Daoy (cell line): ENCODE results near the gene TOE1. TPM values are rescaled to one million over a fixed set of nuclear protein-coding genes. Genes with fewer than 3 reads are reported as not detected.
"Not testable (repeated sequence)": the region's sequence is repeated elsewhere in the genome, so short reads cannot be mapped to it uniquely, and the experiment has no call there.

Experiments
- DNase-seq: peaks from one replicate; pipeline ENCODE4 v3.0.0-alpha.2; 2015; ENCODE audit warnings: low read depth
- total RNA-seq: library from RNA; depleted of rRNA; stranded (reverse); fragments of >200 nt; shearing (Covaris generic); gene quantifications from 2 replicates; pipeline ENCODE4 v1.2.3, GENCODE V29; 2014

The TOE1 gene
- total RNA-seq, 1 experiment from 2014 or later = 42.1 TPM

DNA sequence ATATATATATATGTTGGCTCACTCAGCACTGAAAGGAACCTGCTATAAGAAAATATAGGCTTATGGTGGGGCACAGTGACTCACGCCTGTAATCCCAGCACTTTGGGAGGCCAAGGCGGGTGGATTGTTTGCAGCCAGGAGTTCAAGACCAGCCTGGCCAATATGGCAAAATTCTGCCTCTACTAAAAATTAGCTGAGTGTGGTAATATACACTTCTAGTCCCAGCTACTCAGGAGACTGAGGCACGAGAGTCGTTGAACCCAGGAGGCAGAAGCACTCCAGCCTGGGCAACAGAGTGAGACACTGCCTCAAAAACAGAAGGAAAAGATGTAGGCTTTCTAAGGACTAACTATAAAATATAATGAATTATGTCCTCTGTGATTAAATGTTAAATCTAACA is 14.9 kb downstream of the TOE1 start:
- no peak for DNase-seq

DNA sequence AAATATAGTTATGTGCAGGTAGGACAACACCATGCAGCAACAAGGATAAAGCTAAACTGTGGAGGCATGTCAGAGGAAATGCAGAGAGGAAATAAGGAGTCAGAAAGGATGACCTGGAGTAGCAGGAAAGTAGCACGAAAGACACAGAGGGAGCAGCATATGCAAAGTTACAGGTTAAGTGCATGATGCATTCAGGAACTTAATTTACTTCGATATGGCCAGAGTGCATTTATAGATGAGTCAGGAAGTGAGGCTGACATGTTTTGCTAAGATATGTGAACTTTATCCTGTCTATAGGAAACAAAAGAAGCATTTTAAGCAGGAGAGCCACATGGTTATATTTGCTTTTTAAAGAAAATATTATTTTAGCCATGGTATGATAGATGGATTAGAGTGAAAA is 15.7 kb downstream of the TOE1 start:
- DNase-seq = no peak

DNA sequence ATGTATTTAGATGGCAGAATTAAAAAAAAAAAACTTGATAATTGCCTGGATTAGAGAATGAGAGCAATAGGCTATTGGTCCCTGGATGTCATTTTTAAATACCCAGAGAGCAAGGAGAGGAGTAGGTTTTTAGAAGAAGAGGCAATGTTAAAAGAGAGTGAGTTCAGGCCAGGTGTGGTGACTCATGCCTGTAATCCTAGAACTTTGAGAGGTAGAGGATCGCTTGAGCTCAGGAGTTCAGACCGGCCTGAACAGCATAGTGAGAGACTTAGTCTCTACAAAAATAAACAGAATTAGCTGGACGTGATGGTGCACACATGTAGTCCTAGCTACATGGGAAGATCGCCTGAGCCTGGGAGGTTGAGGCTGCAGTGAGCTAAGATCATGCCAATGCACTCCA is 16.2 kb downstream of the TOE1 start:
- DNase-seq = peak; percentile 24

DNA sequence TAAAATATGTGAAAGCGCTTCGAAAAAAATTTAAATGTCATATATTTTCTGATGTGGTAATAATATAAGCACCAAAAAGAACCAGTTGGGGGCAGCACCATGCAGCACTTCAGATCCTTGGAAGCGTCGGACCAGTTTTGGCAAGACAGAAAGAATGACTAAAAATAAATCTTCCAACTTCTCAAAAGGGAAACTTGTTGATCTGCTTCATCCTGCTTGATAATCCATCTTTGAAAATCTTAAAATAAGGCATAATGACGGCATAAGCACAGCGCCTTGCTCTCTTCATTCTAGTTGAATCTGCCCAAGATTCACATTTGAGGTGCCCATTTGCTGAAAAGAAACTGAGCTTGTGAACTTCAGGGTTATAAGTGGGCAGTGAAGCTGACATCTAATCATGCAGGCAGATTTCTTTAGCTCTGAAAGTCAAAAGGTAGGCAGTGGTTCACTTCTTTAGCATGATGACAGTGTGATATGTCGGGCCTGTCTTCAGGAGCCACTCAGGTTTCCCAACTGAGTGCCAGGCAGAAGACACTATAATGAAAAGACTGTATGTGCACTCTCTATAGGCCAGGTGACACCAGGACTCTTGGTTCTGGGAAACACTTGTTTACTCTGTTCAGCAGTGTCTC is 20.0 kb downstream of the TOE1 start:
- DNase-seq = peak; percentile 60

DNA sequence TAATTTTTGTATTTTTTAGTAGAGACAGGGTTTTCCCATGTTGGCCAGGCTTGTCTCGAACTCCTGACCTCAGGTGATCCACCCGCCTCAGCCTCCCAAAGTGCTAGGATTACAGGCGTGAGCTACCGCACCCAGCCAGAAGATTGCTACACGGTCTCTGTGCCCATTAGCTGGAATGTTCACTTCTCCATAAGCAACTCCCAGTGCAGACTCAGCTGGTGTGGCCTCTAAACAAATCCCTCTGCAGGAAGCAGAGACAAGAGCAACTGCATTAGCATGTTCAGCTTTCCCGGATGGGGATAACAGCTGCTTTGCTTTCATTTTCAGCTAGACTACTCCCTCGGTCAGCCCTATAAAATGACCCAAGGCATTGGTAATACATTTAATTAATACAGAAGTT is 21.0 kb downstream of the TOE1 start:
- peak; percentile 54 for DNase-seq

DNA sequence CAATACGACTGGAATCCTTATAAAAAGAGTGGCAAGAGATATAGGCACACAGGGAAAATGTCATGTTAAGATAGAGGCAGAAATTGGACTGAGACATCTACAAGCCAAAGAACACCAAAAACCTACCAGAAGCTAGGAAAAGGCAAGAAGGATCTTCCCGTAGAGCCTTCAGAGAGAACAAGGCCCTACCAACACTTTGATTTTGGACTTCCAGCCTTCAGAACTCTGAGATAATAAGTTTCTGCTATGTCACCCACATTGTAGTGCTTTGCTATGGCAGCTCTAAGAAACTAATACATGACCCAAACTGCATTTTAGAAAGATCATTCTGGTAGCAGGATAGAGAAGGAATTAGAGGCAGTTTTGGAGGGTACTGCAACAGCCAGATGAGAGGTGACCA is 24.3 kb downstream of the TOE1 start:
- DNase-seq = no peak

DNA sequence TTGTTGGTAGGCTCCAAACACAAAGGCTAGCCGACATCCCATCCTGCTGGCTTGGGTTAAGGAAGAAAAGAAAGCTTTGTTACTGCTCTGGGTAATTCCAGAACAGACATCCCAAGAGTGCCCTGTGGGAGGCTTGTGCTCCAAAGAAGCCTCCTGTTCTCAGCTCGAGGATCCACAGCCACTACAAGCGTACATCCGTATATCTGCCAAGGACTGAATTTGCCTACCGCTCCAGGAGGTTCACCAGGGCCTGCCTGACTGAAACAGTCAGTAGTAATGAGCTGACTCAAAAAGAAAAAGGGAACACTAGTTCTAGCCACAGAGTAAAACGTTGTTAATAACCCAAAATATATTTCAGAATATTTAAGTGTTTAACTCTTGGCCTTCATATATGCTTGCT is 25.1 kb downstream of the TOE1 start:
- no peak for DNase-seq

DNA sequence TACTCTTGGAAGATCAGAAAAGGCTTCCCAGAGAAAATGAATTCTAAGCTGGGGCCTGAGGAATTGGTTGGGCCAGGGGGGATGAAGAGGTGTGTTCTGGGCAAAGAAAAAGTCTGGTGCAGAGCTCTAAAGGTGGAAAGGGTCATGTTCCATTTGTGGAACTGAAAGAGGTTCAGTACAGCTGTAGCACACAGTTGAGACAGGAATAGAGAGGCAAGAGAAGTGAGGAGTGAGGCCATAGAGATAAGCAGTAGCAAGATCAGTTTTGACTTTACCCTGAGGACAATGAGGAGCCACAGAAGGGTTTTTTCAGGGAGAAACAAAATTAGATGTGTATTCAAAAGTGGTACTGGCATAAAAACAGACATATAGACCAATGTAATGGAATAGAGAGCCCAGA is 30.6 kb downstream of the TOE1 start:
- no peak for DNase-seq

DNA sequence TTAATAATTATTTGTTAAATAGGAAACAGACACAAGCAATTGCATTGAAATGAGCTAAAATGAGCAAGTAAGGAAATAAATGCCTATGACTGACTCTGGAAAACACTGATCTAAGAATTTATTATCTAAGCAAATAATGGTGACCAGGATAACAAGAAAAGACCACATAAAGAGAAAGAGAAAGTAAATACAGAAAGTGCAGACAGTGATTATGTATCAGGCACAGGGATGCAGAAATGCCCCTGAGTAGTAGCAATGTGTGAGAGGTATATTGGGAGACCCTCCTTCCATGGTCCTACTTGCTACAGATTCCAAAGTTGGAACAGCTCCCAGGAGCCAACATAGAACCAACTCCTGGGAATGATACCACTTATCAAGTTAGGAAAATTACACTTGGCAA is 33.6 kb downstream of the TOE1 start:
- no peak for DNase-seq

DNA sequence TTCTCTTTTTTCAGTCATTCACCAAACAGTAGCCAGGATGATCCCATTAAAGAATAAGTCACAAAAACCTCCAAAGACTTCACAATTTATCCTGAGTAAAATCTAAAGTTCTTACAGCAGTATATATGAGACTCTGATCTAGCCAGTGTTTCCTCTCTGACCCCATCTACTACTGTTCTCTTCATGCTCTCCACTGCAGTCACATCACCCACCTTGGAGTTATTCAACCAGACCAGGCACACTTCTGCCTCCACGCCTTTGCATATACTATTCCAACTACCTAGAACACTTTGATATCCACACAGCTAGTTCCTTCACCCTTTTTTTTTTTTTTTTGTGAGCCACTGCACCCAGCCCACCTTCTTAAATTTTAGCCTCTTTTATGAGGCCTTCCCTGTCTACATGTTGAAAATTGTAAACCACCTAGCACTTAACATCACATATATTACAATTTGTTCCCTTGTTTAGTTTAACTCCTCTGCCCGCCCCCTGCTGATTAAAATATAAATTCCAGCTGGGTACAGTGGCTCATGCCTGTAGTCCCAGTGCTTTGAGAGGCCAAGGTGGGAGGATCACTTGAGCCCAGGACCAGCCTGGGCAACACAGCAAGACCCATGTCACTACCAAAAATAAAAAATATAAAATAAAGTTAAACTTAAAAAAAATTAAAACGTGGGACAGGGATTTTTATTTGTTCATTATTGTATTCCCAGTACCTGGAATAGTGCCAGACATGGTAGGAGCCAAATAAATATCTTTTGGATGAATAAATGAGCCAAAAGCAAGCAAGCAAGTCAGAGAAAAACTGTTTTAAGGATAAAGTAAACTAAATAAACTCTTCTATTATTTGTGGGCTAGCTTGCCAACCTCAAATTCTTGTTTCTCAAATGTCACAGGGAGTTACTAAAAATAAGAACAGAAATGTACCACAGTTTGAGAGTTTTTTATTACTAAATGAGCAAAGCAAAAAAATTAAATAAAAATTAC is 35.4 kb downstream of the TOE1 start:
- DNase-seq = no peak

DNA sequence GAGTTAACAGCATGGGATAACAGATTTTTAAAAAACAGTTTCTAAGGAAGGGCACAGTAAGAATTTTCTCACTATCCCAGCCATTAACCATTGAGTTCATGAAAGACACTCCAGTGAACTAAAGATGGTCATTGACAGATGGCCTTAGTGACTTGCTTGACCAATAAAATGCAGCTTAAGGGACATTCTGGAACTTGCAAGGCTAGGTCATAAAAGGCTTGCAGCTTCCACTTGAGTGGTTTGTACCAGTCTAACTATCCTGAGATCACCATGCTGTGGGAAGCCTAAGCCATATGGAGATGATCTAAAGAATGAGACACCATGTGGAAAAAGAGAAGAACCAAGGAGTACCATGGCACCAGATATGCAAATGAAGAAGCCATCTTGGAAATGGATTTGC is 38.2 kb downstream of the TOE1 start:
- DNase-seq = no peak

DNA sequence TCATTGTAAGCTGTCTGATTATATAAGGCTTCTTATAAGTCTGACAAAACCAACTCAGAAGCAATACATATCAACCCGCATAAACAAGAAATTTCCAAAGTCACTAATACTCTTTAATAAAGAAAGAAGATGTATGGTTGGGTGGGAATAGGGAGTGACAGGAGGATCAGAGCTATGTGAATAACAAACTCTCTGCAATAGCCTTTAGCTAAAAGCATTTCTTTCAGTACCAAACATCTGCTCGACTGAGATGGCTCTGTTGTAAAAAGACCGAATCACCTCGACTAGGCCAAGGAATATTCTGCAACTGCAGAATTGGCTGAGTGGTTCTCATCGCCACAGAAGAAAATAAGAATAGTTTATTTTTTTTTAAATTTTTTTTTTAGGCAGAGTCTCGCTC is 39.6 kb downstream of the TOE1 start:
- DNase-seq = no peak

DNA sequence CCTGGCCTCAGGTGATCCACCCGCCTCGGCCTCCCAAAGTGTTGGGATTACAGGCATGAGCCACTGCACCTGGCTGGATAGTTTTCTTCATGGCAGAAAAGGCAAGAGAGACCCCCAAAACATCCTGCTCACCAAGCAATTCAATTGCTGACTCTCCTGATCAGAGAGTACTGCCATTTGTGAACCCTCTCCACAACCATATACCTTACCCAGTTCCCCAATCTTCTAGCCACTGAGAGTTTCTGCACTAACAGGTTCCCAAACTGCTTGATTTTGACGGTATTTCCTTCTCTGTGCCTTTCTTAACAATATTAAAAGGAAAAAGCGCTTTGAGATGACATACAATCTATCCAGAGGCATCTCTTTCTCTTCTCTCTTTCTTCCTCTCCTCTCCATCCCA is 40.2 kb downstream of the TOE1 start:
- DNase-seq = no peak

DNA sequence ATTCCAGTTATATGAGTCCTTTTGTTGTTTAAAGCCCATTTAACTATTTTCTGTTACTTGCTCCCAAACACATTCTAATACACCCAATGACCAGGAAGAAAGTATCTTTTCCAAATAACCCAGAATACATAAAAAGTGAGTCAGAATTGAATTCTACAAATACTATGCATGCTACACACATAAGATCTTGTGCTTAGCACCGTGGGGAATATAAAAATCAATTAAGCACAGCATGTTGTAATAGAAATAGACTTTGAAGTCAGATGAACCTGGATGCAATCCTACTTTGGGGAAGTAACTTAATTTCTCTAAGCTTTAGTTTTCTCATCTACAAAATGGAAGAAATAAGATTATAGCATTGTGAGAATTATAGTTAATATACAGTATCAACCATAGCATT is 40.8 kb downstream of the TOE1 start:
- no peak for DNase-seq

DNA sequence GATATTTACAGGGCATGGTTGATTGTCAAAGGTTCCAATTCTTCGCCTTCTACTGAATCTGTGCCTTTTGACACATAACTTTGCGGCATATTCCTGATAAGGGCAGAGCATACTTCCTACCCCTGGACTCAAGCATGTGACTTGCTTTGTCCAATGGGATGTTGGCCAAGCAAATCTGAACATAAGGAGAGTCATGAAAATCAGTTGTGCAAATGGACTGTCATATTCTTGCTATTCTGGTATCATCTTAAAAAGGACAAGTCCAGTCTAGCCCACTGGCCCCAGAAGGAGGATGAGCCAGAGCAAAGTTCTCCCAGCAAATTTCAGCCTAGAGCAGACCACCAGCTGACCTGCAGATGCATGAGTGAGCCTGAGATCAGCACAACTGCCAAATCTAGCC is 41.3 kb downstream of the TOE1 start:
- DNase-seq = no peak

DNA sequence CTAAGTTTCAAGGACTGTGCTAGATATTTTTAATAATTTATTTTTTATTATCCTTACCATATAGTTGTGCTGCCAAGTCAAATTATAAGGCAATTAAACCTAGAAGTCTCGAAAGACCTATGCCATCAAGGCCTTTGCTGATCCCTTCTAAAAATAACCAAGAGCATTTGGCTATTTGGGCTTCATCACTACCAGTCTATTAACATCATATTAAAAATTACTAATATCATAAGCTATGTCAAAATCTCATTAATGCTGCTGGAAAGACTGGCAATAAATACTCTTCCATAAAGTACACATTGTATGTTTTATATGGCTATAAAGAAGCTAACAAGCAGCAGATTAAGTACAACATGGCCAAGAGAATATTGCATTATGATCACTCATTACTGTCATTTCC is 43.2 kb downstream of the TOE1 start:
- DNase-seq = no peak

DNA sequence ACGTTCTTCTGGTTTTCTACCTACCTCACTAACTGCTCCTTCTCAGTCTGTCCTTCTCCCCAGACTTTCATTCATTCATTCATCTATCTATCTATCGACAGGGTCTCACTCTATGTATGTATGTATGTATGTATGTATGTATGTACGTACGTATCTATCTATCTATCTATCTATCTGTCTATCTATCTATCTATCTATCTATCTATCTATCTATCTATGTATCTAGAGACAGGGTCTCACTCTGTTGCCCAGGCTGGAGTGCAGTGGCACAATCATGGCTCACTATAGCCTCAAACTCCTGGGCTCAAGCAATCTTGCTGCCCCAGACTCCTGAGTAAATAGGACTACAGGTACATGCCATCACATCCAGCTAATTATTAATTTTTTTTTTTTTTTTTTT is 44.2 kb downstream of the TOE1 start:
- DNase-seq = not testable (repeated sequence)

DNA sequence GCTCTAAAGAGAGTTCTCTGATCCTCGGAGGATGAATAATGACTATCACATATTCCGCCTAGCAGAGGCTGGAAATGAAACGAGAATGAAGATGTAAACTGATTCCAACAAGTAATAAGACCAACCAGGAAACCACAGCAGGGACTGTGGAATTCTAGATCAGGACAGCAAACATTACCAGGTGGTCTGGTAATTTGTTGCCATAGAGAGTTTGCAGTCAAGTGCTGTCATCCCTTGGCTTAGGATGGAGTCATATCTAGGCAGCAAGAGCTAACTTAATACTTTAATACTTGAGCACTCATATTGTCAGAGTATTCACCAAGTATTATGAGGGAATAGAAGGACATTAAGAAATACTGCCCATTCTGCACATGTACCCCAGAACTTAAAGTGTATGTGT is 45.3 kb downstream of the TOE1 start:
- peak; percentile 29 for DNase-seq

DNA sequence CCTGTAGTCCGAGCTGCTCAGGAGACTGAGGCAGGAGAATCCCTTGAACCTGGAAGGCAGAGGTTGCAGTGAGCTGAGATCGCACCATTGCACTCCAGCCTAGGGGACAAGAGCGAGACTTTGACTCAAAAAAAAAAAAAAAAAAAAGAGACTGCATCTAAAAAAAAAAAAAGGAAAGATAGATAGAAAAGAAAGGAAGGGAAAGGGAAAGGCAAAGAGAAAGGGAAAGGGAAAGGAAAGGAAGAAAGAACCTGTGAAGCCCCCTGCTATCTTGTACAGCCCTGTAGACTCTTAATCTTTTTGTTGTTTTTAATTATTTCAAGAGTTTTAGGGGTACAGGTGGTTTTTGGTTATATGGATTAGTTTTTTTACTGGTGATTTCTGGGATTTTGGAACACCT is 46.2 kb downstream of the TOE1 start:
- DNase-seq = no peak
